HG03439 (cell line): ENCODE data around the gene RBM34.

Source experiments
- ATAC-seq: cut with Tn5 transposase; IDR thresholded peaks from one replicate; pipeline ENCODE4 v1.9.1; 2021; ENCODE audit warnings: mild to moderate bottlenecking, moderate library complexity; ENCODE audit not compliant: unreplicated experiment

Gene RBM34

DNA sequence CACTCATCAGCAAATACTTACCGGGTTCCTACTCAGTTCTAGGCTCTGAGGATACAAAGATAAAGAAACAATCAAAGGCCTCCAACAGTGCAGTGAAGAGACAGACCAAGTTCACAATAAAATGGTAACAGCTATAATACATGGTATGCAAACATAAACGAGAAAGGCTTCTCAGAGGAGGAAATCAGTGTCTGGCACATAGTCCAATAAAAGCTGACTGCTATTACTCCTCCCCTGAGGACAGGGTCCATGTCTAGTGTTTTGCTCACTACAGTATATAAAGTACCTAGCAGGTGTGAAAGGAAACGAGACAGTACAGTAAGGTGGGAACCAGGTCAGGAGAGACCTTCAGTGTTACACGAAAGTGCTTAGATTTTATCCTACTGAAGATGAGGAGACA is 4.3 kb downstream of the RBM34 start:
- ATAC-seq = no peak

DNA sequence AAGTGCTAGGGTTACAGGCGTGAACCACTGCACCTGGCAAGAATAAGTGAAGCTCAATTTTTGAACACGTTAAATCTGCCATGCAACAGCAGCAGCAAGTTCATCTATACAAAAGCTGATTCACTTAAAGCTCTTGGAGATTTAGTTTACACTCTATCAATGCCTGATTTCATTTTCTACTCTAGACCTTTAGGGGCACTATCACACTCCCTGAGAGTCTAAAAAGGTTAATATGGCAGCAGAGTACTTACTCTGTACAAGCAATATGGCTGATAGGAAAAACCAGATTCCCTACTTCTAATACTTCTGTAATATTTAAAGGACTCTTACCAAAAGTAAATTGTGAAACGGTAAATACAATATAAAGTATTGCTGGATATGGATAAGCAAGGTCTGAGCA is 4.8 kb downstream of the RBM34 start:
- ATAC-seq = no peak

DNA sequence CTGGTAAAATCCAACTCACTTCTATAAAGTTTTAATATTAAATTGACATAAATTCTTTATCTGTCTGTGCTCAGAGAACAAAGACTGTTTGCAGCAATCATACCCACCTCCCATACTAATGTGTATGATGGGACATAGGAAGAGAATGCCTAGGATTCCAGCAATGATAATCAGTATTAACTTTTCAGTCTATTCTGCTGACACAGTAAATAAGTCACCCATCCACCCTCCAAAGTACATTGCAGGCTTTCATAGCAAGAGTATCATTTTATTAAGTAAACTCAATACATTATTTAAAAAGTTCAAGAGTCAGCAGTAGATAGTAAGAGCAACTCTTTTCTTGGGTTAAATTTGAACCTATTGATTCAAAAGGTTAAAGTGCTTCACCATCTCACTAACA is 8.8 kb downstream of the RBM34 start:
- ATAC-seq = no peak

DNA sequence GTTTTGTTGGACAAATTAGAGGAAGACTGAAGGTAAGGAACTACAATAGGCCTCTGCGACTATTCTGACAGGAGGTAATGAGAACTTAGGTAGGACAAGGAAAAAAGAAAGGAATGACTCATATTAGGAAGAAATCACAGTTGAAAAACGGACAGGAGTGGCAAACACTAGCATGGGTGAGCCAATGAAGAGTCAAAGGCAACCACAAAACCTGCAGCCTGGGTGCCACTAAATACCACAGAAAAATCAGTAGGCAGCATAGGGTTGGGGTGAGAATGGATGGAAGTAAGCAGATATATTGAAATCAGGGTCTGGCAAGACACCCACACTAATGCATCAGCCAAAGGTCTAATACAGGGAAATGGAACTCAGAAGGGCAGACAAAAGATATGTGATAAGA is 10.0 kb downstream of the RBM34 start:
- ATAC-seq = no peak

DNA sequence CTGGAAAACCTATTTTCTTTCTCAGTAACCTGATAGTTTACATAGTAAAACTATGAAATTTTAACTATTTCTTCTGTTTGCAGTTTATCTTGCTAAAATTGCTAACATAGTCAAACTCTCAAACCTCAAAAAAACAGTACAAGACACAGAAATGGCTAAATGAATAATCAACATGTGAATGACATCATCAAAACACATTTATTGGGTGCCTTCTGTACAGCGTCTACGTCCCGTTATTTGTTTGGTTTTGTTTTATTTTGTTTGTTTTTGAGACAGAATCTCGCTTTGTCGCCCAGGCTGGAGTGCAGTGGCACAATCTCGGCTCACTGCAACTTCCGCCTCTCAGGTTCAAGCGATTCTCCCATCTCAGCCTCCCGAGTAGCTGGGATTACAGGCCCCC is 11.2 kb downstream of the RBM34 start:
- no peak for ATAC-seq

DNA sequence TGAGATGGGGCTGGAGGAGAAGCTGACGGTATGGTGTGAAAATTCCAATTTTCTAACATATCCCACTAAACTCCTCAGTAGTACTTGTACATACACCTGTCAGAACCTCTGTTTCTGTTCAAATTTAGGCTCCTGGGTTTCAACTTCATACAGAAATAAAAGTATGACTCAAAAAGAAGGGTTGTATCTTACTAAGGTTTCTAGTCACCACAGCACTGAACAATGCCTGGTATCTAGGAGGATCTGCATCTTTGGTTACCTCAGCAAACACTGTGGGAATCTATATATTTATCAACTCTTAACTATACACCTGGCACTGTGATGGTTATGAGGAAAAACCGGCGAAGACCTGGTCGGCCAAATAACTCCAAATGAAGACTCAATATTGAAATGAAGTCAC is 13.8 kb downstream of the RBM34 start:
- no peak for ATAC-seq

DNA sequence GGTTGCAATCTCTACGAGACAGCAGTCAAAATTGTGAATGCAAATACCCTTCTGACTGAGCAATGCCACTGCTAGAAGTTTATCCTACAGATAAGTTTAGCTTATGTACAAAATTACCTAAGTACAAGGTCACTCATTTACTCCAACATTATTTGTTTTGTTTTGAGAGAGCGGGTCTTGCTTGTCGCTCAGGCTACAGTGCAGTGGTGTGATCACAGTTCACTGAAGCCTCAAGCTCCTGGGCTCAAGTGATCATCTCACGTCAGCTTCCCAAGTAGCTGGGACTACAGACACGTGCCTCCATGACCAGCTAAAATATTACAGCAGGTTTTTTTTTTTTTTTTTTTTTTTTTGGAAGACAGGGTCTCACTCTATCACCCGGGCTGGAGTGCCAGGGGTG is 15.4 kb downstream of the RBM34 start:
- ATAC-seq = no peak

DNA sequence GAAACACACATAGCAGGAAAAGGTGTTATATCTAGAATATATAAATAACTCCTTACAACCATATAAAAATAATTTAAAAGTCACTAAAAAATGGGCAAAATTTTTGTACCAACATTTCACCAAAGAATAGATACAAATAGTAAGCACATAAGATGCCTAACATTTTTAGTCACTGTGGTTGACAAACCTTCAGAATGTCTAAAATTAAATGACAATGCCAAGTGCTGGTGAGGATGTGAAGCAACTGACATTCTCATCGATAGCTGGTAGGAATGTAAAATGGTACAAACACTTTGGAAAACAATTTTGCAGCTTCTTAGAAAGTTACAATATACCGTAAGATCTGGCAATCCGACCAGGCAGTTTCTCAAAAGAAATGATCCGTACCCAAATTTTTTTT is 18.1 kb downstream of the RBM34 start:
- no peak for ATAC-seq

DNA sequence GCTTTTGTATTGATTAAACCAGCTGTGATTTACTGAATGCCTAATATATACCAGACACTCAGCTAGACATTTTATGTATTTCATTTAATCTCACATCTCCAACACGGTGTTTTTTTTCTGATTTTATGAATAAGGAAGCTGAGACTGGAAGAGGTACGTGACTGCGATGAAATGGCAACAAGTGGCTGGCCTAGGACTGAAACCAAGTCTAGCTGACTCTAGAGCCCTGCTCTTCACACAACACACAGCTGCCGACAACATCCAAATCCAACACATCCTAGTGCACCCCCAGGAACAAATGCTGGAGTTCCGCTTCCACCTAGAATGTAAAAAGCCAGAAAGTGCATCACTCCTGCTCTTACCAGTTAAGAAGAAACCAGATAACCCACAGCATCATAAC is 21.7 kb downstream of the RBM34 start:
- no peak for ATAC-seq

DNA sequence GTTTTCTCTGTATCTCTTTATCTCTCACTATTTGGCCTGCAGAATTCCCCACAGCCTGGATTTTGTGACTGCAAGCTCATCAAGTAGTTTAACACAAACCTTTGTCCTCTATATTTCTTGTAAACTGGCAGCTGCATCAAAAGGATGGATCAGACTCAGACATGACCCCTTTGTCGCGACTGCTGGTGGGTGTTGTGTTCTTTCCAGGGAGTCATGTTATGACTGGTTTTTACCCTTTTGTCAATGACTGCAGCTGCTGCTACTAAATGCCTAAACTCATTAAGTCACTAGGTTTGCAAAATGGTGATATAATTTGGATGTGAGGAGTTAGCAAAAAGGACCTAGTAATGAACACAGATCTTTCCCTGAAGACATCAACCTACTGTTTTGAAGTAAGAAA is 22.2 kb downstream of the RBM34 start:
- no peak for ATAC-seq

DNA sequence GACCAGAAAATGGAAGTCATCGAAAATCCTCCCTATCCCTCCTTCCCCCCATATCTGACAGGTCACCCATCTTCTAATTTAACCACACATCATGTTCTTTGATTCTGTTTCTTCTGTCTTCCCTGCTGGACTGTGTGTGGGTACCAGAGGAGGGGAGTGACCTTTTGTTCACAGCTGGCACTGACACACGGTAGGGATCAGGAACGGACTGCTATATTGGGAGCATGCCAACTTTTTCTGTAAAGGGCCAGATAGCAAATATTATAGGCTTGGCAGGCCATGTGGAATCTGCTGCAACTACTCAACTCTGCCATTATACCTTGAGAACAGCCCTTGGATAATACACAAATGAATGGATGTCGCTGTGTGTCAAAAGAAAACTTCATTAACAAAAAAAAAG is 24.9 kb downstream of the RBM34 start:
- no peak for ATAC-seq

DNA sequence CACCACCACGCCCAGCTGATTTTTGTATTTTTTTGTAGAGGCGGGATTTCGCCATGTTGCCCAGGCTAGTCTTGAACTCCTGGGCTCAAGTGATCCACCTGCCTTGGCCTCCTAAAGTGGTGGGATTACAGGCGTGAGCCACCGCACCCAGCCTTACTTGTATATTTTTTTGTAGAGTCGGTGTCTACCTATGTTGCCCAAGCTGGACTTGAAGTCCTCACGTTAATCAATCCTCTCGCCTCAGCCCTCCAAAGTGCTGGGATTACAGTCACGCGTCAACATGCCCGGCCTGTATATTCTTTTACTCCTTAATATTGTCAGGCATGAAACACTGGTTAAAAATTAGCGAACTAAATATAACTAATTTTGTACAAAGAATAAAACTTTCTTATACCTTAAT is 26.9 kb downstream of the RBM34 start:
- no peak for ATAC-seq

DNA sequence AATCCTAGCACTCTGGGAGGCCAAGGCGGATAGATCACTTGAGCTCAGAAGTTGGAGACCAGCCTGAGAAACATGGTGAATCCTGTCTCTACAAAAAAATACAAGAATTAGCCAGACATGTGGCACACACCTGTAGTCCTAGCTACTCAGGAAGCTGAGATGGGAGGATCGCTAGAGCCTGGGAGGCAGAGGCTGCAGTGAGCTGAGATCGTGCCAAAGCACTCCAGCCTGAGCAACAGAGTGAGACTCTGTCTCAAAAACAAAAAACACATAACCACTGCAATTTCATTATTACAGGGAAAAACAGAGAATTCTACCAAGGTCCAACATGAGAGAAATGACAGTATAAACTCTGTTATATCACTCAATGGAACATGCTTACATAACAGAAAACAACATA is 28.0 kb downstream of the RBM34 start:
- no peak for ATAC-seq

DNA sequence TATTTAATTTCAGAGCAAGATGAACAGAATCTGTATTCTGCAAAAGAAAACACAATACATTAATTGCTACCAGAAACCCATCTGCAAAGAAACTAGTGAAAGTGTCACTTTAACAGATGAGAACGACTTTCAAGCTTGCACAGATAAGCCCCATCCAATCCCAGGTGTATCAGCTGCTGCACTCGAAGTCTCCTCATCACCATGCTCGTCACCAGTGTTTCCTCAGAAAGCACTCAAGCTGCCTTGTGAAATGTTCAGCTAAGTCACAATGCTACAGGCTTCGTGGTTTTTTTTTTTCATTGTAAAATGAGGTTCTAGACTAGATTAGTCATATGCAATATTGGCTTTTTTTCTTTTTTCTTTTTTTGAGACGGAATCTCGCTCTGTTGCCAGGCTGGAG is 29.1 kb downstream of the RBM34 start:
- ATAC-seq = no peak

DNA sequence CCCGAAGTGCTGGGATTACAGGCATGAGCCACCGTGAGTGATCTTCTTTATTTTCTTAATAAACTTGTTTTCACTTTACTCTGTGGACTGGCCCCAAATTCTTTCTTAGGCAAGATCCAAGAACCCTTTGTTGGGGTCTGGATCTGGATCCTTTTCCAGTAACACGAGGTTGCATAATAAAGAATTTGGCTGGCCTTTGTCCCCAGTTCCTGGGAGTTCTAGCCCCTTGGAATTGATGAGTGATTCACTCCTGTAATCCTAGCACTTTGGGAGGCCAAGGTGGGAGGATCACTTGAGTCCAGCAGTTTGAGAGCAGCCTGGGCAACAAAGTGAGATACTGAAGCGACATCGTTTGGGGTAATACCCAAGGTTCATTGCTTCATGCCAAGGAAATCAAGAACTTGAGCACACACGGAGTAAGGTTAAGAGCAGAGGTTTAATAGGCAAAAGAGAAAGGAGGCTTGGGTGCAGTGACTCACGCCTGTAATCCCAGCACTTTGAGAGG is 30.2 kb downstream of the RBM34 start:
- no peak for ATAC-seq

DNA sequence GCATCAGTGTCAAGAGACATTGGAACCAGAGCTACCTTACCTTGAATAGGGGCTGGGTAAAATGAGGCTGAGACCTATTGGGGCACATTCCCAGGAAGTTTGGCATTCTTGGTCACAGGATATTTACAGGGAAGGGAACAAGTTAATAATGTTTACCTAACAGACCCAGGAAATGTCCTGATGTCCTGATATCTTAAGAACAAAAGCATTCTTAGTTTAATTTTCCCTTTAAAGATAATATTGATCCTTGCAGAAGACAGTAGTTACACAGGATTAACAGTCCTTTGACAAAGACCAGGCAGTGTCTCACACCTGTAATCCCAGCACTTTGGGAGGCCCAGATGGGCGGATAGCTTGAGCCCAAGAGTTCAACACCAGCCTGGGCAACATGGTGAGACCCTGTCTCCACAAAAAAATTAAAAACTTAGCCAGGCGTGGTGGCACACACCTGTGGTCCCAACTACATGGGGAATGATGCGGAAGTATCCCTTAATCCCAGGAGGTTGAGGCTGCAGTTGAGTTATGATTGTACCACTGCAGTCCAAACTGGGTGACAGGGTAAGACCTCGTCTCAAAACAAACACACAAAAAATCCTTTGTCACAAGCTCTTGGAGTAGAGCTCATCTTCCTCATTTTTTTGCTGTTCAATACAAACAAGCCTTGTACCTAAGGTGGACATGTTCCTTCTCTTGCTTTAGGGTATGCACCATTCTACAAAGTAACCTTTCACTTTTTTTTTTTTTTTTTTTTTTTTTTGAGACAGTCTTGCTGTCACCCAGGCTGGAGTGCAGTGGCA is 31.1 kb downstream of the RBM34 start:
- ATAC-seq = no peak

DNA sequence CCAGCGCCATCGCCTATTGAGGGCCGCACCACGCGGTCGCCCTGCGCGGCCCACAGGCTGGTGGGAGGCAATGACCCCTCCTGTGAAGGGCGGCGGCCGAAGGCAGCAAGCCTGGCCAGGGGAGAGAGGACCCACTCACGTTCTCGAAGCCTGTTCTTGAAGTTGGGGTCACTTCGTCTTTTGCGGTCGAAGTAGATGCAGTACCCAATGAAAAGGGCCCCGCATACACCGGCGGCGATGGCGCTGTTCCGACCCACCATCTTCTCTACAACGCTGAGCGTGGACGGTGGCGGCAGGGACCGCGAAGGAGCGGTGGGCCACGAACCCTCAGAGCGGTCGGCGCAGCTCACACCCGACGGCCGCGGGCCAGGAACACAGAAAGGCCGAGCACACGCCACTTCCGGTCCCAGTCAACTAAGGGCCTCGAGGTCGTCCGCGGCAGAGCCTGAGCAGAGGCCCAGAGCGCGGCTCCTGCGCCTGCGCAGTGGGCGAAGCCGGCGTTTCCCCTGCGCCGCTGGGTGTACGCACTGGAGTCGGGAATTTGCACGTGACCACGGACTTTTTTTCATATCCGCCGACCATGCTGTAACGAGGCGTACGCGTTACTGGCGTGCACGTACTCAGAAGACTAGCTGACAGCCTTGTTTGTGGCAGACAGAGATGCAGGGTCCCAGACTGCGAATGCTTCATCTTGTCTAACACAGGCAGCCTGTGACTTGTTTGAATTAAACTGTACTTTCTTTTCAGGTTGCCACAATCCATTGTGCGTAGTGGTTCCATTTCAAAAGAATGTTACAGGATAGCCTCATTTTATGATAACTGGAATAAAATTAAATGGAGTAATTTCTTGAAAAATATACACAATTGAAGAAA is 32.4 kb downstream of the RBM34 start, which contains the start of gene TOMM20:
TOMM20 (minus strand) TSS at position 382 of the 873 bp plus-strand sequence; CDS start at position 260, 122 bp downstream.
- ATAC-seq = peak; percentile 93

DNA sequence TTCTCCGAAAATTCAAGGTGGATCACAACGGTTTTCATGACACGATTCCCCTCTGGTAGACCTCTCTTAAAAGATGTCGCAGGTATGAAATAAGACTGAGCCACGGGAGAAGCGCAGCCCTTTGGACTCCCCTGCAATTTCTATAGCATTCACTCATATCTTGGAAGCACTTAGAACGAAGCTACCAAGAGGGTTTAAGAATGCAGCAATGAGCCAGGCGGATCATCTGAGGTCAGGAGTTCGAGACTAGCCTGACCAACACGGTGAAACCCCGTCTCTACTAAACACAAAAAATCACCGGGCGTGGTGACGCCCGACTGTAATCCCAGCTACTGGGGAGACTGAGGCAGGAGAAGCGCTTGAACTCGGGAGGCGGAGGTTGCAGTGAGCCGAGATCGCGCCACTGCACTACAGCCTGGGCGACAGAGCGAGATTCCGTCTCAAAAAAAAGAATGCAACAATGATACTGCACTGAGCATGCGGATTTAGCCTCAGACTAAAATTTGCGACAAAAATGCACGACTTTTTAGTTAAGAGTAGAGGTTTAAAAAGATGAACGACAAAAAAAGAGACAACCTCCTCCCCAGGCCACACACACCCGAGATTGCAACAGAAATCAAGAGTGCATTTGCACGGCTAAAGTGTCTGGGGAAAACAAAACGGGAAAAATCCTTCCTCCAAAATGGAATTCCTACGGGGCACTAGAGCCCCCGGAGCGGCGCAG is 33.2 kb downstream of the RBM34 start:
- ATAC-seq = no peak

DNA sequence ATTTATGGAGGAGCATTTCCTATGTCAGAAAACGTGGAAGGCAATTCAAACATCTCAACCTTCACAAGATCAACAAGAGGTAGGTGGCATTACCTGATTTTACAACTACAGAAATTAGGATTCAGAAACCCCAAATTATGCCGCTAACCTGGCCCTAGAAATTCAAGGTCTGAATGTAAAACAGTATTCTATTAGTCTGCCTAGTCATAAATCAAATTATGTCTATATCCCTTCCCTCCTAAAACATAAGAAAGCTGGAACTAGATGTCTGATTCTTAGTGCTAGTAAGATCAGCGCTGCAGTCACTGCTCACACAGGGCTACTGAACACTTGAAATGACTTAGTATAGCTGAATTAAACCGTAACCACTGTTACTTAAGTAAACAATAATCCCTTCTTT is 33.8 kb downstream of the RBM34 start:
- ATAC-seq = no peak

DNA sequence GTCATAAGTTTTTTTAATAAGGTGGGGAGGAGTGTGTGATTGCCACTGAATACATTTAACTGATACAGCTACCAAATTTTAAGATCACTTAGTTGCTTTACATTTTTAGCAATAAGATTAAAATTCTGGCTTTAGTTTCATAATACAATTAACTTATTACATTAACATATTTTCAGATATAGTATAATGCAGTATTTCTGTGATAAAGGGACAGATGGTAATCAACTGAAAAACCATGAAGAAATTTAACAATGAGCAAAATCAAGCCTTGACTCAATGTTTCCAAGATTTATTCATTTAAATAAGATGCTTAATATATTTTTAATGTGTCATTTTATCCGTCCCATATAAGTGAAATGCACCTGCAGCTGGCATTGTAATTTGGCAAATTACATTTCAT is 36.4 kb downstream of the RBM34 start:
- no peak for ATAC-seq

DNA sequence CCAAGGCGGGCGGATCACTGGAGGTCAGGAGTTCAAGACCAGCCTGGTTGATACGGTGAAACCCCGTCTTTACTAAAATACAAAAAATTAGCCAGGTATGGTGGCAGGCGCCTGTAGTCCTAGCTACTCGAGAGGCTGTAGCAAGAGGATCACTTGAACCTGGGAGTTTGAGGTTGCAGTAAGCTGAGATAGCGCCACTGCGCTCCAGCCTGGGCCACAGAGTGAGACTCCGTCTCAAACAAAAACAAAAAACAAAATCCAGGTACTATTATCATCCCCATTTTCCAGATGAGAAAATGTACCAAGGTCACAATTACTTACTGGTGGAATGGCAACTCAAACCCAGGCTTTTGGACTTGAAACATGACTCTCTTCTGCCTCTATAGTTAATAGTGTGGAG is 36.9 kb downstream of the RBM34 start:
- ATAC-seq = no peak
